ENCODE results near the gene FGGY.
"Not testable (repeated sequence)": the region's sequence is repeated elsewhere in the genome, so short reads cannot be mapped to it uniquely, and the experiment has no call there.

FGGY gene

DNA sequence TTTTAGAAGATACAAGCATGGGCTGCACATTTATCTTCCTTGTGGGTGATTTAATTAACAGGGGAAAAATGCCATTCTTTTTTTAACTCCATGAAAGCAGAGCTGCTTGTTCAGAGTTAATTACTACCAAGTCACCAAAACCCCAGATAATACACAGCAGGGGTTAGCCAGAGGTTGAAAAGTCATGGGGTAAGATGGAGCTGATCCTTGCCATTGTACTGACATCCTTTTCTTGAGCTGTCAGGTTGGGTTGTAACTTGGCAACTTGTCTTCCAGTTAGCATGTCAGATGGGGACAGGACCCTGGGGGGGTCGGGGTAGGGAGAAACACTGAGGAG, 260.6 kb downstream of the FGGY start:
- no peak for DNase-seq

DNA sequence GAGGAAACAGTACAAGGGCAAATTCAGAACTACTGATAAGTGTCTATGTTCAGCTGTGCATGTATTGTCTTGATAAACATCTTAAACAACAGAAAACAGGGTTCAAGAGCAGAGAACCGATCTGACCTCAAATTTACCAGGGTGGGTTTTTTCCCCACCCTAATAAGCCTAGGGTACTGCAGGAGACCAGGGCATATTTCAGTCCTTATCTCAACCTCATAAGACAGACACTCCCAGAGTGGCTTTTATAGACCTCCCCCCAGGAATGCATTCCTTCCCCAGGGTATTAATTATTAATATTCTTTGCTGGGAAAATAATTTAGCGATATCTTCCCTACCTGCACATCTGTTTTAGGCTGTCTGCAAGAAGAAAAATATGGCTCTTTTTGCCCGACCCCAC, 261.7 kb downstream of the FGGY start:
- DNase-seq: not testable (repeated sequence)

DNA sequence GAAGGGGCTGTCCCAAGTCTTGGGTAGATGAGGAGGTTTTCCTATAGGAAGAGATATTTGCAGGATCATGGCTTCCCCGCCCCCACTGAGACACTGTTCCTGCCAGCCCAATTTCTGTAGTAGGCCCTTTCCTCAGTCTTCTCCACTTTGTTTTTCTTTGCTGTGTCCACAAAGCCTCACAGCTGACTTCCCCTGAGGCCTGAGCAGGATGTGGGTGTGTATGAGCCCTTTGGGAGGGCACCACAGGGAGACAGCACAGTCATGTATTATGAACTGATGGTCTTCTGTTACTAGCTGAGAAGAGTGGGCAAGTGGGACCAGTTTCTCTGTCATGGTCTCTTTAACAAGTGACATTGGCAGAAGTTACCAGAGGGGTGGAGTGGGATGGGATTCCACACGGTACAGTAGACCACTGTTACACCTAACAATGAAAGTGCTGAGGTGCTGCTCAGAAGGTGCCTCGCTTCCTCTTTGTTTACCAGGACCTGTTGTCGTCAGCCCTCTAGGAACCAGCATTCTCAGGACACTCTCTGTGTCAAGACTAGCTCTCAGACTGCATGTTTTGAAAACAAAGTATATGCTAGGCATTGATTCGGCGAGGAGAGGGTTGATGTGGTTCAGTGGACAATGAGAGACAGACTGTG, 264.0 kb downstream of the FGGY start:
- no peak for DNase-seq

DNA sequence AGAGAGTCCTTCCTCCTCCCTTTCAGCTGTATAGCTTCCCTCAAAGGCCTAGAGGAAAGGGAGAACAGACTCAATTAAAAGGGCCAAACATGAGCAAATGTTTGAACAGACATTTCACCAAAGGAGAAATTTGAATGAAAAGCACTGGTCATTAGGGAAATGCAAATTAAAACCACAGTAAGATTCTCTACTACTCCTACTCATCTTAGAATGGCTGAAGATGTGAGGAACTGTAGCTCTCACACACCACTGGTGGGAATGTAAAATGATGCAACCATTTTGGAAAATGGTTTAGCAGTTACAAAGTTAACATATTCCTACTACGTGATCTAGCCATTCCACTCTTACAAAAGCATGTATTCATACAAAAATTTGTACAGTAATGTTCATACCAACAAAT, 264.9 kb downstream of the FGGY start:
- DNase-seq: no peak

DNA sequence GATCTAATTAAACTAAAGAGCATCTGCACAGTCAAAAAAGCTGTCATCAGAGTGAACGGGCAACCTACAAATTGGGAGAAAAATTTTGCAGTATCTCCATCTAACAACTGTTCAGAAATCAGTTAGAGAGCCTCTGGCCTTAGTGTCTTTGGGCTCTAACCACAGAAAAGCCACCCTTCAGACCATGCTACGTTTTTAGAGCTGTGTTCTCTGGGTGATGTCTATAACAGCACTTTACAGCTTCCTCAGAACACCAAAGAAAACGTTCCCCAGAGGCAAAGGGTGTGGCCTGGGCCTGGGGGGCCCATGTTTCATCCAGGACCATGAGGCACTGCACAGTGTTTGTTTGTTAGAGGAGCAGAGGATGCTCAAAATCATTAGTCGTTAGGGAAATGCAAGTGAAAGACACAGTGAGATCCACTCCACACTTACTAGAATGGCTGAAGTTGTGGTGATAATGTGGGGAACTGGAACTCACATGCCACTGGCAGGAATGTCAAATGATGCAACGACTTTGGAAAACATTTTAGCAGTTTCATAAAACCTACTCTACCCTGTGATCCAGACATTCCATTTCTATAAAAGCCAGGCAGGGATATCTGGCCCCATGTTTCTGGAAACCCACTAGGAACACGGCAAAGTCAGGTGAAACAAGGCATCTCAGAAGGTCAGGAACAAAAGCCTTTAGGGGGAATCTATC, 267.4 kb downstream of the FGGY start:
- no peak for DNase-seq

DNA sequence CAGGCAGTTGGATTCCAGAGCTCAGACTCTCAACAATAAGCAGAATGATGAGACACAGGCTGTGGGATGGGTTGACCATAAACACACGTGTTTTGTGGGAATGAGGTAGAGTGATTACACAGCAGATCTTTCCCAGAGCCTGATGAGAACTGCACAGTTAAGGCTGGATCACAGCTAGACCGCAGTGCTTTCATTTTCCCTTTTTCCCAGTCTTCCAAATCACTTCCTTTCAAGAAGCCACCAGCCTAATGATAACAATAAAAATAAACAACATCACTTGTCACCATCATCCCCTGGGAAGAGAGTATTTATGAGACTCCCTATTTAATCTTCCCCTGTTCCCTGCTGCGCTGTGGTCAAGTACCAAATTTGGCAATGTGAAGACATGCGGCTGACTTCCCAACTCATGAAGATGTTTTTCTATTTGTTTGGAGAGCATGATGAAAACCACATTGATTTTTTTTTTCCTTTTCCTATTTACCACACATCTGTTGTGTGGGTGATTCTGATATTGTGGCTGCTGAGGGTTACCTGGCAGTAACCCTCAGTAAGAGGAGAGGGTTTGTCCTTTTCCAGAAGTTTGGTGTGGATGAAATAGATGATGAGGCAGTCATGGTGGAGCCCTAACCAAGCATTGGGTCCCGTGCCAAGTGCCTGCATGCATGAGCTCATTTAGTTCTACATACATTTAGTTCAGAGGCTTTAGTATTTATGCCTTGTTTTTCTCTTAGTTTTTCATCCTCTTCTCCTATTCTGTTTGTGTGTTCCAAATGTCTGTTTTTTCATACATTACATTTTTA, 268.9 kb downstream of the FGGY start:
- DNase-seq: no peak

DNA sequence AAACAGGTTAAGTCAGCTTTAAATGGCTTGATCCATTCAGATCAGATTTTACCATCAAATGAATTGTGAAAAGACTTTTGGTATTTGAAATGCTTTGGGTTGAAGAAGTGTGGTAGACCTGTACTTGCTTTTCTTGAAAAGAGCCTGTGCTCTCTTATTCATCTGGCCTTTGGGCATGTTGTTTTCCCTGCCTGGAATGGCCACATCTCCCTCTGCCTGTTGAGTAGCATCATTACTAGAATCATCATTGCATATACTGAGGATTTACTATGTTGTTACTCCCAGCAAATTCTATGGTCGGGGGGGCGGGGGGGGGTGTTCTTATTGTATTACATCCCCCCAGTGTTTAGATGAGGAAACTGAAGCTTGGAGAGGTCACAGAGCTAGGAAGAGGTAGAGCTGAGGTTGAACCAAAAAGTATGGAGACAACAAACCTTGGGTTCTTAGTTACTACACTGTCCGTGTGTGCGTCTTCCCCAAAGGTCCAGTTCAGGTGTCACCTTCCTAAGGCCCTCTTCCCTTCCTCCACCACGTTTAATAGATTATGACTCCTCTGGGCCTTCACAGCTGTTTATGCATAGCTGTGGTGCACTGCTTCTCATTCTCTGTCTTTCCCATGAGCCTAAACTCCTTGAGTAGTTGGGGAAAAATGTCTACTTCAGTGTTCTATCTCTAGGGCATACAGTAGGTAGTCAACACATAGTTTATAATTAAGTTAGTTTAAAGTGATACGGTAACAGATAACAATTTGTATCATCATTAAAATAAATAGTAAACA, 271.5 kb downstream of the FGGY start:
- no peak for DNase-seq

DNA sequence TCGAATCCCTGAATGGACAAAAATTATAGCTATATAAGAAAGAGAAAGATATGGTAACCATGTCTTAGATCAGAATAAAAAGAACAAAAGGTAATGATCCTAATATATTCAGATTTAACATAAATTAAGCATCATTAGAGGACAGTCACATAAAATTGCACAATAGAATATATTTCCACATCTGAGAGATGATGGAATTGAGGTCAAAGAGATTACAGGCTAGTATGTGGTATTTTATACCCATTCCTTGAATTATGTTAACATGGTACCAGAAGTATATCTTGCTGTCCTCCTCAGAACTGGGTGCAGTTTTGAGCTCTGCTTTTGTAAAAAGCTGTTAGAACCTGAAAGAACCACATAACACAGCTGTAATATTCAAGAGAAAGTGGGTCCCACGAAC, 272.3 kb downstream of the FGGY start:
- no peak for DNase-seq

DNA sequence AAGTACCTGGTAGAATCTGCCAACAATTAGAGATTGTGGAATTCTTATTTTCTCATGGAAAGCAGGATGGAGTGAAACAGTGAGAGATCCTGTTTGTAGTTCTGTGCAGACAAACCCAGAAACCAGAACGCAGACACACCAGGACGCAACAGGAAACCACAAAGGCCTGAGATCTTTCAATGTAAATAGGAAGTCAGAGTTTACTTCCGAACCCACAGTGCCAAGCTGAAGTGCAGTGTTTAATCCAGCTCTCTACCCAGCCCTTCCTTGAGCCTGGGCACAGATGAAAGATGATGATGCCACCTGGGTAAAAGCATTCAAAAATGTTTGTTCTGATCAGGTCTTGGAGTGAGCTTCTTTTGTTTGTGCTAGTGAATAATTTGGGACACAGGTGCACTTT, 273.6 kb downstream of the FGGY start:
- peak; percentile 12 for DNase-seq

DNA sequence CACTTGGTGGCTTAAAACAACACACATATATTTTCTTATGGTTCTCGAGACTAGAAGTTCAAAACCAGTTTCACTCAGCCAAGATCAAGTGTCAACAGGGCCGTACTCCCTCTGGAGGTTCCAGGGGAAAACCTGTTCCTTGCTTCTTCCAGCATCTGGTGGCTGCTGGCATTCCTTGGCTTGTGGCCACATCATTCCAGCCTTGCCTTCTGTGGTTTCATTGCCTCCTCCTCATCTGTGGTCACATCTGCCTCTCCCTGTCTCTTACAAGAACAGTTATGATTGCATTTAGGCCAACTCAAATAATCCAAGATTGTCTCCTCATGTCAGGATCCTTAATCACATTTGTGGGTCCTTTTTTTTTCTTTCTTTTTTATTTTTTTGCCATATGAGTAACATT, 277.2 kb downstream of the FGGY start:
- no peak for DNase-seq

DNA sequence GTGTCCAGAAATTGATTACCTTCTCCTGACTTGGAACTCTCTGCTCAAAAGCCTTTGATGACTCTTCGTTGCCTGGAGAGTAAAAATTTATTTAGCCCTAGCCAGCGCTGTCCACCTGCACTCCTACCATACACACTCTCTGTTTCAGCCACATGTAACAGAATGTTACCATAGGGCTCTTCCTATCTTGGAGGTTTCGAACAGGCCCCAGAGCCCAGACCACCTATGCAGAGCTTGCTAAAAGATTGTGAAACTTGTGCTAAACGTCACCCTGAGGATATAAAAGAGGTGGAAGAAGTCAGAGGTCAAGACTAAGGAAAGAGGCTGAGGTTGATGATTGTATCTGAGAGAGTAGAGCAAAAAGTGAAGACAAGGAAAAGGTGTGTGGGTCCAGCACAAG, 280.9 kb downstream of the FGGY start:
- DNase-seq: no peak

DNA sequence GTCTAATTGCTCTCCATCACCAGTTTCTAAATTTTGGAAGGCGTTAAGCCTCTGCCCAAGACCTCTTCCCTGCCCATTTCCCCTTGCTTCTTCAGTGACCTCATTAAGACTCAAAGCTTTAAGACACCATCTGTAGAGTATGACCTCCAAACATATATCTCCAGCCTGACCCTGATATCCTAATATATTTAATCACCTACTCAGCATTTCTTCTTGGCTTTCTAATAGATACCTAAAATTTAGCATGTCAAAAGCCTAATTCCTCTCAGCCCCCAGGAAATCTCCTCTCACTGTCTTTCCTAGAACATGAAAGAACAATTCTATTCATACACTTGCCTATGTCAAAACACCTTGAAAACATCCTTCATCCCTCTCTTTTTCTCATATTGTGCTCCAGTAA, 282.3 kb downstream of the FGGY start:
- no peak for DNase-seq

DNA sequence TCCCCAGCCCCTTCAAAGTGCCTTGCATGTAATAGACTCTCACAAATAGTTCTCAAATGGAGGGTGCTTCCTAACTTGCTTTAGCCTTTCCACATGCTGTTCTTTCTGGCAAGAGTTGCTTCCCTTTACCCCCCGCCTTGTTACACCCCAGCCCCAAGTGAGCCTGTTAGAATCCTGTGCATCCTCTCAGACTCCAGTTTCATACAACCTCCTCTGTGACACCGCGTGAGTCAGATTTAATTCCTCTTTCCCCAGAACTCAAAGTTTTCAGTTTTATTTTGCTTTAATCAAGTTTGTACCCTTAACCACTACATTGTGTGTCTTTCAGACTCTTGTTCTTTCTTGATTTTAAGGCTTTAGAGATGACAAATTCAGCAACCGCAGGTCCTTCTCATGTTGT, 283.4 kb downstream of the FGGY start:
- no peak for DNase-seq

DNA sequence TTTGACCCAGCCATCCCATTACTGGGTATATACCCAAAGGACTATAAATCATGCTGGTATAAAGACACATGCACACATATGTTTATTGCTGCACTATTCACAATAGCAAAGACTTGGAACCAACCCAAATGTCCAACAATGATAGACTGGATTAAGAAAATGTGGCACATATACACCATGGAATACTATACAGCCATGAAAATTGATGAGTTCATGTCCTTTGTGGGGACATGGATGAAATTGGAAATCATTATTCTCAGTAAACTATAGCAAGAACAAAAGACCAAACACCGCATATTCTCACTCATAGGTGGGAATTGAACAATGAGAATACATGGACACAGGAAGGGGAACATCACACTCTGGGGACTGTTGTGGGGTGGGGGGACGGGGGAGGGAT, 295.5 kb downstream of the FGGY start:
- not testable (repeated sequence) for DNase-seq

DNA sequence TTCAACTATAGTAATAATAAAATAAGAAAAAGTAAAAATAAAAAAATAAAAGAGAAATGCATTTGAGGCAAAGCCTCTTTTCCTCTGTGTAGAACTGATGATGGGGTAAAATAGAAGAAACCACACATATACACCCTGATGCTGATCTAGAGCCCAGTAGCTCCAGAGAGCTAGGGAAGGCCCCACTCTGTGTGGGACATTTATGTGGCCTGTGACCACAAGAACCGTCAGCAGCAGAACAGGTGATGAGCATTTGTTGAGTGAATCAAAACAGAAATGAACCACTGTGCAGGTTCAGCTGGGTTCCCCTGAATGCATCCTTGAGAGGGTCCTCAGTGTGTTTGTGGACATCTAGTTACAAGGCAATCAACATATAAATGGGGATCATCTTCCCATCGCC, 296.0 kb downstream of the FGGY start:
- DNase-seq: no peak

DNA sequence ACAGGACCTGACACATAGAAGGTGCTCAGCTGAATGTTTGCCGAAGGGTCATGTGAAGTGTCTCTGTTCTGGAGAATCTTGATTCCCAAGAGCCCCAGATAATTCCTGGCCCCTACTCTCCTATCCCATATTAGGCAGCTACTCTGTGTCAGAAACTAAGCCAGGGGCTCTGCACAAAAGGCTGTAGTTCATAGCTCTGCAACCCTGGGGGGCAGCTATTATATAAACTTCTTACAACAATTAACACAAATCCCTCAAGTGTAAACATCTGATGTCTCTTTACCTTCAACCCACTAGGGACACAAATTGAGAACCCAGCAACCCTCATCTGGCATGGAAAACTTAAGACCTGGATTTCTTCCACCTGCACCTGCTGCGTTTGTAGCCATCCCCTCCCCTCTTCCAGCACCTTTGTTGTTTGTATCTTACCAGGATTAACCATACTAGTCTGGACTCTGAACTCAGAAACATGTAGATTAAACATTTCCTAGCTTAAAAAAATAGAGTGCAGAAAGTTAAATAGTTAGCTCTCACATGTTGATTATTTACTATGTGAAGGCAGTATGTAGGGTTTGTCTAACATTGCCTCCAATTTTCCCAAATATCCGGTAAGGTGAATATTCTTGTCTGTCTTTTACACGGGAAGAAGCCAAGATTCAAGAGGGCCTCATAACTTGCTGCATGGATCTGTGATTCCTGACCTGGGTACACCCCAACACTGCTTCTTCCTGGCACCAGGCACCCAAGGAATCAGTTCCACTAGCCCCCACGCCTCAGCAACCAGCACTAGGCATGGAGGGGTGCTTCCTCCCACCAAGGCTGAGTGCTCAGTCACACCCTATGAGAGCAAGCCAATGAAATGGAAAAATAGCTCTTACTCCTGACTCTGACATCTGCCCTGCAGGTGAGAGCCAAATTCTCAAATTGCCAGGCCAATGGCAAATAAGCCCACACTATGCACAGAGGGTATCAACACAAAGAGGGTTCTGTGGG, 297.2 kb downstream of the FGGY start:
- DNase-seq: no peak

DNA sequence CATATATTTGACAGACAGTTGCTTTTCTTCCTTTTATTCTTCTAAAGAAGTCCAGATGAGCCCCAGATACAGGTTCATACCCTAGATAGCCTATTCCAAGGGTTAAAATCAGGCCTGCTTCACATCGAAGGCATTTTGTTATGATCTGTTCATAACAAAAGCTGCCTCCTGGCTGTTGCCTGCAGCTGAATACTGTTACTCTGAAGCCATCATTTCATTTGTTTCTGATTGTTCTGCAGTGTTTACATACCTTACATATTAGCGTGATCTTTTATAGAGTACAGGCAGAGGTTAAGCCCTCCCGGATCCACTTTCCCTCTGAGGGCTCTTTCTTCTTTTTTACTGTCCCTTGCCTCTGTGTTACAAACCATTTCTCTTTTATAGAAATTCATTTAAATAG, 298.9 kb downstream of the FGGY start:
- no peak for DNase-seq

DNA sequence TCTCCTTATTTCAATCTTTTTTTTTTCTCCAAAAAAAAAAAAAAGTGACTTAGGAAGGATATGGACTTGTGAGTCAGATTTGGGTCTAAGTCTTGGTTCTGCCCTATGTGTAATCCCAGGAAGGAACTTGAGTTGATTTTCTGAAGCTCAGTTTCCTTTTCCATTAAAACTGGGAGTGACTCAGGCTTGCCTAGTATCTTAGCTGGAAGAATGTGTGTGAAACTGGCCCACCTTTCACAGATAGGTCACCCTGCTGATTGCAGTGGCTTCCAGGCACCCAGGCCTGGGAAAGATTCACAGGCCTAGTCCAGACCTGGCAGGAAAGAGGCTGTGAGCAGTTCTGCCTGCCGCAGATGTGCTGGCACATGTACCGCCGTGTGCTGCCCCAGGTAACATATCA, 299.5 kb downstream of the FGGY start:
- no peak for DNase-seq

DNA sequence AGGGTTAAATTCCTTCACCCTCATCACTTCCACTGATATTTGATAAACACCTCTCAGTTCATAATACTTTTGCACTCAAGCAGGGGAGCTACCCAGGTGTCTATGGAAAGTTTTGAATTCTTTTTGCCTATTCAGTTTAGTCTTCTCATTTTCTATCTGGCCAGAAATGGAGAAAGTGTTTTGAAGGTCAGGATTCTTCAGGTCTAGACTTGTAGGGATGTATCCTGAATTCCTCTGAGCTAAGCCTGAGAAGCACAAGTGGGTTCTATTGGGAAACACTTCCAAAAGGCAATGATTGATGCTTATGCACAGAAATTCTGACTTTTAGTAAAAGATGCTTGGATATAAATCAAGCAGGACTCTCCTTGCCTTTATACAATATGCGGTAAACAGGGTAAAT, 300.1 kb downstream of the FGGY start:
- no peak for DNase-seq

DNA sequence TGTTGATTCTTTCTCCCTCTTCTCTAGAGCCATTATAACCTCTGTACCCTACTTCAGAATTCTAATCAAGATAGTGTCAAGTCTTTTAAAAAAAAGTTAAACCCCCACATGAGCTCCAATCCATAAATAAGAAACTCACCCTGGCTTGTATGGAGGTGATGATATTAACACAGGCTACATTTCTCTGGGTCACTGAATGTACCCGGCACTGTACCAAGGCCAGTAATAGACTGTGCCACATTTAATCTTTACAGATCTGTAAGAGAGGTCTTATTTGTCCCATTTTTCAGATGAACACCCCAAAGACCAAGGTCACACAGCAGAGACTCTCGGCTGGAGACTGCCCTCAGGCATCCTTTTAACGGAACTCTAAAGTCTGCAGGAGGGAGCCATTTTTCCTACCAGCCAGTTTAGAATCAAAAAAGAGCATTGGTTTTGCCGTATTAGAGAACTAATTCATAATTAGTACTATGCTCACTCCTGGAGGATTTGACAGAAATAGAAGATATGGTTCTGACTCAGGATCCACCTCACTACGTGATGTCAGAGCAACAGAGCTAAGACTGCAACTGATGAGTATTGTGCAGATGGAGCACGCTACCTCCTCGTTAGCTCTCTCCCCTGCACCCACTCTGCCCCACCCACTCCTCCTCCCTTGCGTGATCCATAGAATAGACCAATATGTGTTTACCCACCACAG, 300.7 kb downstream of the FGGY start:
- no peak for DNase-seq

DNA sequence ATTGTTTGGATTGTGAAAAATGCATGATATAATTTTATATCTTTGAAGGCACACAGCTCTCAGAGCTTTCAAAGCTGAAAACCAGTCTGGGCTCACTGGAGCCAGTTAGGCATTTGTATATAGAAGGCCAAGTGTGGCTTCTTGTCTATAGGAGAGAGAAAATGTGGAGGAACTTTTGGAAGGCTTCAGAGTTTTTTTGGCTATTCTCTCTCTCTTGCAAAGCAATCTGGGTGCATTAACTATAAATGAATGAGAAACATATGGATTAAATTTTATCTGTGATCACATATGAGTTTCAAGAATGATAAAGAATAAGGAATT, 301.2 kb downstream of the FGGY start:
- DNase-seq: no peak

DNA sequence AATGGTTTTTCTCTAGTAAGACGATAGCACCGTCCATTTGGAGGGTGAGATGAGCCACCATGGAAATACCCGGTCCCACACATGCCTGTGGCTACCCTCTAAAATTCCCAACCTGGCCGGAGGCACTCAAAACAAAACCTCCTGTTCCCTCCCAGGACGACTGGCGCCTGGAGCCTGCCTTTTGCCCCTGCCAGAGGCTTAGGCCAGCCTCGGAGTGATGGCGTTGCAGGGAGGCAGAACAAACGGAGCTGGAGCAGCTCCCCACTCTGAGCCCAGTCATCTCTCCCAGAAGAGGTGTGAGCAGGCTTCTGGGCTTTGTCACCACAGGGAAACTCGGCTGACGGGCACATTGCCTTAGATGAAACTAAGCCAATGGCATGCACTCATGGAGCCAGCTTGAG, 304.1 kb downstream of the FGGY start:
- DNase-seq: no peak

Measured in activated CD4-positive, alpha-beta T cell treated with anti-CD3 and anti-CD28 coated beads for 48 hours (primary cell).